ES-I3 (cell line): Measurements from ENCODE around the gene SLC12A4.
A peak's percentile ranks its signal among the peaks of the same experiment; 100 is the strongest.
"Not testable (repeated sequence)": the region's sequence is repeated elsewhere in the genome, so short reads cannot be mapped to it uniquely, and the experiment has no call there.

Source experiments
- H3K36me3 ChIP-seq: 2 replicates; pipeline ENCODE4 v1.6.1; 2013; ENCODE audit warnings: mild to moderate bottlenecking, low read length, control low read depth, moderate library complexity; ENCODE audit not compliant: insufficient read depth
- H3K4me1 ChIP-seq: 2 replicates; pipeline ENCODE4 v1.6.1; 2013; ENCODE audit warnings: mild to moderate bottlenecking, control low read depth, low read length; ENCODE audit not compliant: insufficient read depth
- H3K9ac ChIP-seq: 2 replicates; pipeline ENCODE4 v1.6.1; 2013; ENCODE audit warnings: low read depth, mild to moderate bottlenecking, low read length, moderate library complexity
- H3K9me3 ChIP-seq: 2 replicates; pipeline ENCODE4 v1.6.1; 2013; ENCODE audit warnings: mild to moderate bottlenecking, low read length, moderate library complexity; ENCODE audit not compliant: control insufficient read depth, insufficient read depth

Gene SLC12A4

GRCh38 chr16:67943619-67944504 lies 24.6 kb downstream of the SLC12A4 start, which contains the start of gene LCAT:
Gene LCAT (minus strand): TSS chr16:67944120. CDS start chr16:67944101, 19 bp downstream.
- Histone ChIP-seq H3K9me3 (no peaks in the 10 kb centered on the region), H3K4me1 (no peaks in the 10 kb centered on the region; the same call in 1 of the 2 replicates), H3K9ac (no peak within 1 kb of the TSS), H3K36me3 (peaks cover 21% of the 10 kb centered on the region)

GRCh38 chr16:67943256-67943618 lies 25.2 kb downstream of the SLC12A4 start:
- Histone ChIP-seq H3K9me3 (no peaks in the 10 kb centered on the region), H3K9ac (no peak overlapping the region), H3K36me3 (peaks cover 19% of the 10 kb centered on the region), H3K4me1 (no peaks in the 10 kb centered on the region; the same call in 1 of the 2 replicates)

GRCh38 chr16:67942510-67943255 lies 25.8 kb downstream of the SLC12A4 start:
- Histone ChIP-seq H3K9me3 (no peaks in the 10 kb centered on the region), H3K36me3 (peaks cover 16% of the 10 kb centered on the region), H3K4me1 (no peaks in the 10 kb centered on the region; the same call in 1 of the 2 replicates), H3K9ac (no peak overlapping the region)

- Histone ChIP-seq H3K36me3 (peaks cover 12% of the 10 kb centered on the region), H3K9ac (no peak overlapping the region), H3K4me1 (no peaks in the 10 kb centered on the region; the same call in 1 of the 2 replicates), H3K9me3 (no peaks in the 10 kb centered on the region)
Measured at GRCh38 chr16:67942200-67942509, 26.3 kb downstream of the SLC12A4 start.

- H3K9me3 ChIP-seq = no peaks in the 10 kb centered on the region
- no peaks in the 10 kb centered on the region; the same call in 1 of the 2 replicates for H3K4me1 ChIP-seq
- peaks cover 12% of the 10 kb centered on the region for H3K36me3 ChIP-seq
- no peak overlapping the region for H3K9ac ChIP-seq
Measured at GRCh38 chr16:67941469-67942199, 26.8 kb downstream of the SLC12A4 start.

GRCh38 chr16:67940446-67941089 lies 27.9 kb downstream of the SLC12A4 start:
- H3K4me1 ChIP-seq = no peaks in the 10 kb centered on the region; the same call in 1 of the 2 replicates
- peaks cover 3% of the 10 kb centered on the region for H3K36me3 ChIP-seq
- H3K9ac ChIP-seq = no peak overlapping the region
- H3K9me3 ChIP-seq = no peaks in the 10 kb centered on the region

- Histone ChIP-seq H3K4me1 (no peaks in the 10 kb centered on the region; the same call in 1 of the 2 replicates), H3K36me3 (no peaks in the 10 kb centered on the region; the same call in 1 of the 2 replicates), H3K9me3 (no peaks in the 10 kb centered on the region), H3K9ac (no peak overlapping the region)
Measured at GRCh38 chr16:67939507-67940445, 28.7 kb downstream of the SLC12A4 start.

GRCh38 chr16:67937713-67938112 lies 30.7 kb downstream of the SLC12A4 start:
- H3K36me3 ChIP-seq, H3K9ac ChIP-seq, H3K9me3 ChIP-seq, H3K4me1 ChIP-seq: not testable (repeated sequence)

- Histone ChIP-seq H3K9ac (peak overlapping the region; percentile 99), H3K36me3 (no peaks in the 10 kb centered on the region), H3K9me3 (no peaks in the 10 kb centered on the region), H3K4me1 (no peaks in the 10 kb centered on the region; the same call in 1 of the 2 replicates)
Measured at GRCh38 chr16:67936880-67937605, 31.4 kb downstream of the SLC12A4 start.

GRCh38 chr16:67936124-67936879 lies 32.1 kb downstream of the SLC12A4 start, which contains the start of gene PSMB10:
Gene PSMB10 (minus strand): TSS chr16:67936850. CDS start chr16:67936749, 101 bp downstream.
- Histone ChIP-seq H3K9ac (peak within 1 kb of the TSS; percentile 99), H3K4me1 (no peaks in the 10 kb centered on the region; the same call in 1 of the 2 replicates), H3K36me3 (no peaks in the 10 kb centered on the region), H3K9me3 (no peaks in the 10 kb centered on the region)

GRCh38 chr16:67935402-67936123 lies 32.9 kb downstream of the SLC12A4 start:
- H3K36me3 ChIP-seq = no peaks in the 10 kb centered on the region
- no peaks in the 10 kb centered on the region for H3K4me1 ChIP-seq

GRCh38 chr16:67935101-67935401 lies 33.4 kb downstream of the SLC12A4 start:
- H3K36me3 ChIP-seq = no peaks in the 10 kb centered on the region
- no peaks in the 10 kb centered on the region for H3K9me3 ChIP-seq
- H3K9ac ChIP-seq = peak overlapping the region; percentile 99
- H3K4me1 ChIP-seq = no peaks in the 10 kb centered on the region

More at GRCh38 chr16:67935402-67936123, 32.9 kb downstream of the SLC12A4 start:
- no peaks in the 10 kb centered on the region for H3K9me3 ChIP-seq
- peak overlapping the region; percentile 99 for H3K9ac ChIP-seq
